Esophagus (tissue), 2 donors: ENCODE results near the gene EVC2. TPM values are rescaled to one million over a fixed set of nuclear protein-coding genes. Genes with fewer than 3 reads are reported as not detected.

Experiments
- H3K27ac ChIP-seq, 2 donors: one replicate each; pipeline ENCODE4 v1.5.1; 2013; ENCODE audit warnings: low read depth in 2 of 2, mild to moderate bottlenecking in 2 of 2, inconsistent platforms in 1 of 2, low read length in 1 of 2, moderate library complexity in 1 of 2
- H3K27me3 ChIP-seq, 2 donors: one replicate each; pipeline ENCODE4 v1.6.1; 2013; ENCODE audit warnings: low read length in 2 of 2, control low read depth in 1 of 2, mild to moderate bottlenecking in 1 of 2; ENCODE audit not compliant: insufficient read depth in 2 of 2, control insufficient read depth in 1 of 2
- H3K36me3 ChIP-seq, 2 donors: one replicate each; pipeline ENCODE4 v1.6.1; 2013; ENCODE audit warnings: low read length in 1 of 2; ENCODE audit not compliant: control insufficient read depth in 2 of 2, insufficient read depth in 2 of 2
- H3K4me1 ChIP-seq, 2 donors: one replicate each; pipeline ENCODE4 v1.6.1; 2013; ENCODE audit warnings: low read length in 1 of 2; ENCODE audit not compliant: control insufficient read depth in 2 of 2, insufficient read depth in 2 of 2
- H3K4me3 ChIP-seq, 2 donors: one replicate each; pipeline ENCODE4 v1.5.1; 2013; ENCODE audit warnings: low read length in 2 of 2, mild to moderate bottlenecking in 2 of 2, low read depth in 1 of 2, moderate library complexity in 1 of 2
- H3K9me3 ChIP-seq, 2 donors: one replicate each; pipeline ENCODE4 v1.6.1; 2013; ENCODE audit warnings: mild to moderate bottlenecking in 2 of 2, low read depth in 1 of 2, low read length in 1 of 2, moderate library complexity in 1 of 2; ENCODE audit not compliant: control insufficient read depth in 2 of 2, insufficient read depth in 1 of 2
- WGBS, 2 donors: extraction: QIAGEN DNeasy Blood & Tissue Kit; methylation state at CpG; one replicate each; pipeline ENCODE4 v1.1.7; 2013; 5-methylcytosine and 5-hydroxymethylcytosine counted together
- polyA plus RNA-seq, 2 donors: library from polyadenylated mRNA; stranded (reverse); fragments of 200-250 nt; gene quantifications; one replicate each; pipeline ENCODE4 v1.2.3, GENCODE V29; 2013
- donor health status: healthy with polysubstance abuse.
- donor health status: Bipolar disorder and iron deficiency.

Gene EVC2
- polyA plus RNA-seq, 2 donors: 1.6 to 2.0 TPM

DNA sequence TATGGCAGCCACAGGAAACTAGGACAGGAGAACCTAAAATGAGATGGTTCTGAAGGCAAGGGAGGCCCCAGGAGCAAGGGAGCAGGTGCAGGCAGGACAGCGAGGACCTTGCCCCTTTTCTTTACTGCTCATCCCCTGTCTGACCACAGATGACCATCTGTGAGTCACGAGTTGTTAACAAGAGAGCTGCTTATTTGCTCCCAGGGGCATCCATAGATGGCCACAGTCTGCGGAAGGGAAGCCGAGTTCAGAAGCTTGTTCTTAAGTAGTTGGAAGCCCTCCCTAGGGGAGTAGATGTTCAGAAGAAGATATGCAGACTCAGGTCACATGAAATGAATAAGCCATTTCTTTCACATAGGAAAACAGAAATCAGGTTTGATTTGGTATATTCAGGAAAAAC lies 69.4 kb downstream of the EVC2 start:
- H3K9me3 ChIP-seq: no peaks in the 10 kb centered on the region
- no peak overlapping the region for H3K27ac ChIP-seq
- peaks cover 6 to 16% of the 10 kb centered on the region in 2 donors for H3K36me3 ChIP-seq
- 85 to 89% methylated on average over 4 of the region's 4 CpGs for WGBS, 2 donors
- no peaks in the 10 kb centered on the region for H3K27me3 ChIP-seq
- H3K4me1 ChIP-seq: no peaks in the 10 kb centered on the region
- H3K4me3 ChIP-seq: no peak overlapping the region

DNA sequence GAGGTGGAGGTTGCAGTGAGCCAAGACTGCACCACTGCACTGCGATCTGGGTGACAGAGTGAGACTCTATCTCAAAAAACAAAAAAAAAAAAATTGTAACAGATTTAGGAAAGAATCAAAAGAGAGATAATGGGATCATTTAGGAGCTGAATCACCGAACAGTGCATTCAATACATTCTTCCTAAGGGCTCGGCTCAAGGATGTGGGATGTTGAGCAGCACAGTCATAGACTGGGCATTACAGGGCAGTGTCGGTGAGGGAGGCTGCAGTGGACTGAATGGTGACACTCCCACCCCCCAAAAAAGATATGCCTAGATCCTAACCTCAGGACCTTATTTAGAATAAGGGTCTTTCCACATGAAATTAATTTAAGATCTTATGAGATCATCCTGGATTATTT lies 70.0 kb downstream of the EVC2 start:
- Histone ChIP-seq H3K27ac (no peak overlapping the region), H3K4me1 (no peaks in the 10 kb centered on the region), H3K4me3 (no peak overlapping the region), H3K27me3 (no peaks in the 10 kb centered on the region), H3K9me3 (no peaks in the 10 kb centered on the region), H3K36me3 (peaks cover 6 to 17% of the 10 kb centered on the region in 2 donors)
- 96 to 98% methylated on average over 4 of the region's 4 CpGs for WGBS, 2 donors

DNA sequence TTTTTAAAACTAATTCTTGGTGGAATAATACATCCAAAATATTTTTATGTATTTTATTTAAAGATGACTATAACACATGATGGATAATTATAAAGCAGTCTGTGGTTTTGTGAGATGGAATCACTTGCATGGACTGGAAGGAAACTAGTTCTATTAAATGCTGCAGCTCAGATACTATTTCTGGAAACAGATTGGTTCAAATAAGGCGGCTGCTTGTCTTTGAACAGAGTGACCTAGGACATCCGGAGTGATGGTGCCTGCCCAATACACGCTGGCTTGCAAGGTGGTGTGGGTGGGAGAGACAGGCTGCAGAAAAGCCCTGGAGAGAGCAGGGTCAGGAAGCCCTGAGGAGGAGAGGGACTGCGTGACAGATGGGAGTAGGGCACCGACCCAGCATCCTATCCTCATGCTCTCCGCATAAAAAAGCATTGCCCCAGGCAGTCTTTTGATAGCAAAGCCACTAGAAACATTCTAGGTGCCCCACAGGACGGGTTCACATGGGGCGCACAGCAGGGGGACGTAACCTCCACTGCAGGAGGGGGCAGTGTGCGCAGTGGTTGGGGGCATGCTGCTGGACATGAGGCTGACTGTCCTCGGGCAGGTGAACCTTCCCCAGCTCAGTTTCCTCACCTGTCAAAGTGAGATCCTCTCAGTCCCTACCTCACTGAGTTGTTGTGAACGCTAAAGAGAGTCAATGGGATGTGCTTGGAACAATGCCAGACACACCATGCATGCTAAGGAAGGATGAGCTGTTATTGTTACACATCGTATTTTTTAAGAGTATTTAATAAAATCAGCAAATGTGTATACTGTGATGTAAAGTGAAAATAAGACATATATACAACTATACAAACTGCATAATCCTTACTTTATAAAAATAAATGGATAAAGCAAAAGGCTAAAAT lies 71.3 kb downstream of the EVC2 start:
- no peaks in the 10 kb centered on the region for H3K27me3 ChIP-seq
- no peaks in the 10 kb centered on the region for H3K4me1 ChIP-seq
- H3K9me3 ChIP-seq: peaks cover 0 to 3% of the 10 kb centered on the region in 2 donors
- H3K4me3 ChIP-seq: no peak overlapping the region
- 82 to 88% methylated on average over 13 of the region's 13 CpGs for WGBS, 2 donors
- no peak overlapping the region for H3K27ac ChIP-seq
- H3K36me3 ChIP-seq: peaks cover 6 to 19% of the 10 kb centered on the region in 2 donors

DNA sequence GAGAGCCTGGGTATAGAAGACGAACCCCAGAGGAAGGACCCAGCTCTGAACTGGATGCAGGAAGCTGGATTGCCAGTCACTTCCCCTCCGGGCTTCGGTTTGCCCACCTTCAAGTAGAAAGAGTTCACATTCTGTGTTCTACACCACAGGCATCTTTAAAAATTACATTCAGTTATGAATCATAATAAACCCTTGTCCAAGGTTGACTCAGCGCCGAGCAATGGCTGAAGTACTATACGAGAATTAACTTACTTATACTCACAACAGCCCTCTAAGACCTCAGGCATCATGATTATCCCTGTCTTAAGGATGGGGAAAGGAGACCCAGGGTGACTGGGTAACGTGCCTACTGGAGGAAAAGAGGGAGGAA lies 72.5 kb downstream of the EVC2 start:
- 72 to 73% methylated on average over 7 of the region's 7 CpGs for WGBS, 2 donors
- no peaks in the 10 kb centered on the region for H3K27me3 ChIP-seq
- no peaks in the 10 kb centered on the region for H3K4me1 ChIP-seq
- peaks cover 6 to 21% of the 10 kb centered on the region in 2 donors for H3K36me3 ChIP-seq
- H3K4me3 ChIP-seq: no peak overlapping the region
- peaks cover 0 to 3% of the 10 kb centered on the region in 2 donors for H3K9me3 ChIP-seq
- H3K27ac ChIP-seq: no peak overlapping the region

DNA sequence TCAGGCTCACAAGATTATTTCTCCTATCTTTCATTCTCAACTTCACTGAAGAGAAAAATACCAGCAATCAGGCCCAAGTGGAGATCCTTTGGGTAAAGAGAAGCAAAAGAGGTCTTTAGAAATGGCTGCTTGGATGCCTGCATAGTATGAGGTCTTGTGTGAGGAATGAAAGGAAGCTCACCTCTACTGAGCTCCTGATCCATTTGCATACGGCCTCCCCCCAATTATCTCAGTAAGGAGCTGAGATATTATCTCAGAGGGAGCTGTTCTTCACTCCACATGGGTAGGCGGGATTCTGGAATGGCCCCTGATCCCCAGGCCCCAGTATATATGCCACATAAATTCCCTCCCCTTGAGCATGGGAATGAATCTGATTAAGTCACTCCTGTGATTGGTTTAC lies 75.8 kb downstream of the EVC2 start:
- Histone ChIP-seq H3K4me1 (no peaks in the 10 kb centered on the region), H3K36me3 (peaks cover 5 to 18% of the 10 kb centered on the region in 2 donors), H3K27me3 (no peaks in the 10 kb centered on the region), H3K9me3 (peaks cover 0 to 3% of the 10 kb centered on the region in 2 donors), H3K4me3 (no peak overlapping the region), H3K27ac (no peak overlapping the region)
- WGBS, 2 donors: 81 to 93% methylated on average over 2 of the region's 2 CpGs

DNA sequence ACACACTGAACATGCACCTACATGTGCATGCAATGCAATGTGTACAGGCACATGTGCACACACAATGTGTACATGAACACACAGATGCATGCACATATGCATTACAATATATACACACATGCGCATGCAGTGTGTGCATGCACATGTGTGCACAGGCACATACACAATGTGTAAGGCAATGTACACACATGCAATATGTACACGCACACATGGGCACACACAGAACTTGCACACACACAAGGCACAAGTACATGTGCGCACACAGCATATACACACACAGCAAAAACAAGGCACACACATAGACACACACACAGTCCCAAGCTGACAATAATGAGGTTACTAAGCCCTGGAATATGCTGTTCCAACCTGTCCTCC lies 76.3 kb downstream of the EVC2 start:
- peaks cover 0 to 3% of the 10 kb centered on the region in 2 donors for H3K9me3 ChIP-seq
- no peak overlapping the region for H3K4me3 ChIP-seq
- WGBS, 2 donors: 80% methylated on average over 3 of the region's 3 CpGs
- H3K4me1 ChIP-seq: no peaks in the 10 kb centered on the region
- peaks cover 5 to 15% of the 10 kb centered on the region in 2 donors for H3K36me3 ChIP-seq
- no peaks in the 10 kb centered on the region for H3K27me3 ChIP-seq
- H3K27ac ChIP-seq: no peak overlapping the region

DNA sequence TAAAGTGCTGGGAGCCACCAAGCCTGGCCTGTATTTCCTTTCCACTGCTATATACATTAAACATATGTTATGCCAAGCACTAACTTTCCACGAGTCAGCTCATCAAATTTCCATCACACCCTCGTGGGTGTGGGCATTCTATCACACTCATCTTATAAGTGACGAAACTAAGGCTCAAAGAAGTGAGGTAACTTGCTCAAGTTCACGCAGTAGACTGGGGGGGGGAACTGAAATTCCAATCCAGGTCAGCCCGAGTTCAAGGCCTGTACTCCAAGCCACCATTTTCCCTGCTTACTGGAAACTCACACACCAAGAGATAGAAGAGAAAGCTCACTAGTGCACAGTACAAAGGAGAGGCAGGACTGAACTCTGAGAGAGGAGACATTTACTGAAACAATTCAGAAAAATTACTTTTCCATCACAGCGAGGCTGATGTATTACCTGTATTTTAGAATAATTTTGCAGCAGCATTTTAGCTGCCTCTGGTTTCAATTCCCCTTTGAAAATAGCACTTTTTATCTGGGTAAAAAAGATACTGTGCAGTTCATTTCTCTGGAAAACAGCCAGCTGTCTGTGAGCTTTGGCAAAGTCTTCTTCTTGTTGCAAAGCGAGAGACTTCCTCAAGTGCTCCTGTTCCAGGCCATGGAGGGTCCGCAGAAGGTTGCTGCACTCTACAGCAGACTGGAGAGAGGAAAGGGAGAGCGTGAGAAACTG lies 76.8 kb downstream of the EVC2 start:
- peaks cover 0 to 3% of the 10 kb centered on the region in 2 donors for H3K9me3 ChIP-seq
- no peak overlapping the region for H3K27ac ChIP-seq
- no peaks in the 10 kb centered on the region for H3K4me1 ChIP-seq
- peaks cover 5 to 13% of the 10 kb centered on the region in 2 donors for H3K36me3 ChIP-seq
- no peaks in the 10 kb centered on the region for H3K27me3 ChIP-seq
- WGBS, 2 donors: 80 to 83% methylated on average over 9 of the region's 9 CpGs
- H3K4me3 ChIP-seq: no peak overlapping the region

DNA sequence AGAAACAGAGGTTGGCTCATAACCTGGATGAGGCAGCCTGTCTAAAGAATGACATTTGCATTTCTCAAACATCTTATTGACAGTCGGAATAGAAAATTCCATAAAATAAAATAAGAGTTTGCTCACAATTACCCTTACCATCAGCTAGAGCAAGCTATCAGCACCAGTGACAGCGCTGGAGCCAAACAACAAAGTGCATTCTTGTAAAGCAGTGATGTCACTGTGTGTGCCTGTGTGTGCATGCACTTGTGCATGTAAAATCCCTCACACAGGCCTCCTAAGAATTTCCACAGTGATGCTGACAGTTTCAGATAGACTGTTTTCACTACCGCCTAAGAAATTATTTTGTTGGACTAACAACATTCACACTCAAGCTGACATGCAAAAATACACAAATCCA lies 77.6 kb downstream of the EVC2 start:
- no peaks in the 10 kb centered on the region for H3K27me3 ChIP-seq
- peaks cover 5 to 13% of the 10 kb centered on the region in 2 donors for H3K36me3 ChIP-seq
- no peak overlapping the region for H3K27ac ChIP-seq
- H3K4me3 ChIP-seq: no peak overlapping the region
- WGBS, 2 donors: 93 to 95% methylated on average over 3 of the region's 3 CpGs
- H3K4me1 ChIP-seq: no peaks in the 10 kb centered on the region
- peaks cover 0 to 3% of the 10 kb centered on the region in 2 donors for H3K9me3 ChIP-seq

DNA sequence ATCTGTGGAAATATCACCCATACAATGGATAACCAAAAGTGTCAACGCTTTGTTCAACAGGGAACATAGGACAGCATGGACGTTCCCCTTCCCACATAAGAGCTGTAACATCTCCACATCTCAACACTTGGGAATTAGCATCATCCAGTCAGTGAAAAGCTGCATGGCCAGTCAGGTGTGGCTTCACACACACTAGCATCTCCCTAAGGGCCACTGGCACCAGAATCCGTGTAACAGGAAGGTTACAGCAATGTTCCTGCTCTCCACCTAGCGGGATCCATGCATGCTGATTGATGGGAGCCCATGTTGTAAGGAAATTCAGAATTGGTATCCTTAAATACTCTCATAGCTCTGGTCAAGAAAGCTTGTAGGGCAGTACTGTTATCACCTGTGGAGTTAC lies 78.8 kb downstream of the EVC2 start:
- Histone ChIP-seq H3K36me3 (peaks cover 5 to 22% of the 10 kb centered on the region in 2 donors), H3K27ac (no peak overlapping the region), H3K27me3 (no peaks in the 10 kb centered on the region), H3K4me3 (no peak overlapping the region), H3K4me1 (no peaks in the 10 kb centered on the region), H3K9me3 (peaks cover 0 to 3% of the 10 kb centered on the region in 2 donors)
- WGBS, 2 donors: 88 to 89% methylated on average over 4 of the region's 4 CpGs
